Epithelial cell of proximal tubule (primary cell): Measurements from ENCODE around the gene SMDT1. TPM values are rescaled to one million over a fixed set of nuclear protein-coding genes. Genes with fewer than 3 reads are reported as not detected.
"Not testable (repeated sequence)": the region's sequence is repeated elsewhere in the genome, so short reads cannot be mapped to it uniquely, and the experiment has no call there.

Experiments
- DNase-seq: peaks from one replicate; pipeline ENCODE4 v3.0.0-alpha.2; 2011; ENCODE audit warnings: low read depth
- H3K4me3 ChIP-seq: 2 replicates; pipeline ENCODE4 v1.5.1; 2011; ENCODE audit warnings: low read depth, mild to moderate bottlenecking, low read length
- CTCF ChIP-seq: conservative IDR thresholded peaks from 2 replicates; pipeline ENCODE4 v1.5.1; 2012; ENCODE audit warnings: low read depth, mild to moderate bottlenecking, low read length
- total RNA-seq: library from RNA; depleted of rRNA; stranded (reverse); fragments of >200 nt; gene quantifications from 2 replicates; pipeline ENCODE4 v1.2.3, GENCODE V29; 2015

SMDT1 gene
- total RNA-seq, 1 donor from 2014 or later, result 1.1 TPM

GRCh38 chr22:42112793-42113192 is 33.3 kb downstream of the SMDT1 start:
- peak; percentile 36 for TF ChIP-seq CTCF
- not testable (repeated sequence) for DNase-seq, H3K4me3 ChIP-seq

- peak; percentile 35 for TF ChIP-seq CTCF
- H3K4me3 ChIP-seq, result no peak overlapping the region
- DNase-seq, result no peak
These were observed 35.2 kb downstream of the SMDT1 start for GRCh38 chr22:42114721-42115120.

- H3K4me3 ChIP-seq, DNase-seq: not testable (repeated sequence)
These were observed 35.9 kb downstream of the SMDT1 start for GRCh38 chr22:42115420-42115830.

GRCh38 chr22:42116848-42117424 is 37.4 kb downstream of the SMDT1 start:
- DNase-seq, result no peak
- peak; percentile 24 for TF ChIP-seq CTCF

GRCh38 chr22:42120231-42121021 is 40.9 kb downstream of the SMDT1 start:
- not testable (repeated sequence) for DNase-seq, H3K4me3 ChIP-seq

More at GRCh38 chr22:42116848-42117424, 37.4 kb downstream of the SMDT1 start:
- H3K4me3 ChIP-seq, result no peak overlapping the region

GRCh38 chr22:42123529-42123928 is 44.0 kb downstream of the SMDT1 start:
- not testable (repeated sequence) for DNase-seq, H3K4me3 ChIP-seq

- no peak for TF ChIP-seq CTCF
- DNase-seq, result no peak
- H3K4me3 ChIP-seq, result no peak overlapping the region
These were observed 48.1 kb downstream of the SMDT1 start for GRCh38 chr22:42127606-42128005.

GRCh38 chr22:42128007-42128406 is 48.5 kb downstream of the SMDT1 start:
- DNase-seq, H3K4me3 ChIP-seq: not testable (repeated sequence)

GRCh38 chr22:42128776-42129694 is 49.5 kb downstream of the SMDT1 start:
- not testable (repeated sequence) for DNase-seq

GRCh38 chr22:42130182-42130581 is 50.7 kb downstream of the SMDT1 start:
- not testable (repeated sequence) for H3K4me3 ChIP-seq, DNase-seq

More at GRCh38 chr22:42128776-42129694, 49.5 kb downstream of the SMDT1 start:
- not testable (repeated sequence) for H3K4me3 ChIP-seq

GRCh38 chr22:42130639-42131431 is 51.3 kb downstream of the SMDT1 start, which contains the start of gene CYP2D6:
Gene CYP2D6, minus strand, starts transcription at chr22:42130810. Its CDS starts 19 bp downstream, at chr22:42130791.
- not testable (repeated sequence) for H3K4me3 ChIP-seq, DNase-seq
